ENCODE results near the gene CD63. TPM values are rescaled to one million over a fixed set of nuclear protein-coding genes. Genes with fewer than 3 reads are reported as not detected.

The CD63 gene
- total and polyA plus RNA-seq, 5 experiments from 2014 or later = 41.0 to 412 (median 119) TPM

- DNase-seq (no peak), ATAC-seq (no peak)
- Mint-ChIP-seq H3K4me1 (peaks cover 29 to 45% (median 34%) of the 10 kb centered on the region in 4 donors), H3K4me3 (no peak overlapping the region), H3K9me3 (no peaks in the 10 kb centered on the region), H3K27me3 (no peaks in the 10 kb centered on the region), H3K27ac (peak overlapping the region in 9 of 10 donors; percentile 68 to 86 (median 82)), H3K36me3 (peaks cover 0 to 21% (median 0%) of the 10 kb centered on the region in 3 donors)
- POLR2A ChIA-PET = interaction anchor here (0.6 to 1.2 kb wide), 5 partner anchors 8 to 472 kb away, joined by 3 to 7 read pairs (median 4); no protein-coding TSS in a partner anchor
Observed at GRCh38 chr12:55746913-55747231, 18.1 kb upstream of the CD63 start.

- Mint-ChIP-seq H3K36me3 (peaks cover 0 to 18% (median 0%) of the 10 kb centered on the region in 3 donors), H3K27me3 (no peaks in the 10 kb centered on the region), H3K4me1 (peaks cover 29 to 45% (median 34%) of the 10 kb centered on the region in 4 donors), H3K4me3 (peak overlapping the region; percentile 6 to 84 (median 64)), H3K27ac (peak overlapping the region; percentile 71 to 87 (median 82)), H3K9me3 (no peaks in the 10 kb centered on the region)
- DNase-seq (no peak), ATAC-seq (no peak)
- POLR2A ChIA-PET = interaction anchor here (0.6 to 1.2 kb wide), 6 partner anchors 8 to 473 kb away, joined by 3 to 7 read pairs (median 4); no protein-coding TSS in a partner anchor
Observed at GRCh38 chr12:55746174-55746912, 17.5 kb upstream of the CD63 start.

GRCh38 chr12:55745361-55746173 lies 16.8 kb upstream of the CD63 start:
- no peaks in the 10 kb centered on the region for H3K27me3 Mint-ChIP-seq
- ATAC-seq (no peak), DNase-seq (no peak)
- H3K4me1 Mint-ChIP-seq = peaks cover 29 to 45% (median 32%) of the 10 kb centered on the region in 4 donors
- H3K4me3 Mint-ChIP-seq = peak overlapping the region; percentile 6 to 95 (median 90)
- POLR2A ChIA-PET = interaction anchor here (0.6 to 1.7 kb wide), 3 partner anchors 84 to 444 kb away, joined by 3 to 11 read pairs (median 3); partner anchors contain the start of genes DNAJC14 and SMARCC2
- H3K9me3 Mint-ChIP-seq = no peaks in the 10 kb centered on the region
- H3K27ac Mint-ChIP-seq = peak overlapping the region; percentile 77 to 95 (median 86)
- H3K36me3 Mint-ChIP-seq = peaks cover 0 to 13% (median 0%) of the 10 kb centered on the region in 3 donors

GRCh38 chr12:55744340-55745030 lies 15.7 kb upstream of the CD63 start:
- Mint-ChIP-seq H3K27me3 (no peaks in the 10 kb centered on the region), H3K9me3 (no peaks in the 10 kb centered on the region), H3K36me3 (peaks cover 0 to 5% (median 0%) of the 10 kb centered on the region in 3 donors), H3K4me1 (peaks cover 26 to 45% (median 31%) of the 10 kb centered on the region in 4 donors), H3K27ac (peak overlapping the region; percentile 49 to 95 (median 88)), H3K4me3 (peak overlapping the region; percentile 86 to 95 (median 90))
- POLR2A ChIA-PET = interaction anchor here (0.6 to 2.8 kb wide), 17 partner anchors 10 to 884 kb away, joined by 3 to 19 read pairs (median 4); partner anchors contain the start of genes BLOC1S1, CD63, DGKA and DNAJC14
- ATAC-seq (no peak), DNase-seq (no peak)

GRCh38 chr12:55743406-55744339 lies 14.9 kb upstream of the CD63 start:
- no peaks in the 10 kb centered on the region for H3K27me3 Mint-ChIP-seq
- H3K9me3 Mint-ChIP-seq = no peaks in the 10 kb centered on the region
- ATAC-seq = peak; percentile 60 to 61
- H3K4me3 Mint-ChIP-seq = peak overlapping the region; percentile 86 to 95 (median 90)
- H3K27ac Mint-ChIP-seq = peak overlapping the region; percentile 49 to 95 (median 88)
- no peaks in the 10 kb centered on the region for H3K36me3 Mint-ChIP-seq
- POLR2A ChIA-PET = interaction anchor here (0.6 to 2.8 kb wide), 24 partner anchors 10 to 885 kb away, joined by 3 to 19 read pairs (median 4); partner anchors contain the start of genes BLOC1S1, CD63, DGKA and DNAJC14
- H3K4me1 Mint-ChIP-seq = peaks cover 29 to 45% (median 32%) of the 10 kb centered on the region in 4 donors
- DNase-seq = peak in 7 of 10 donors; percentile 14 to 51 (median 36)

- ATAC-seq (peak; percentile 62 to 66), DNase-seq (peak; percentile 46 to 84 (median 56))
- Mint-ChIP-seq H3K9me3 (no peaks in the 10 kb centered on the region), H3K4me1 (peaks cover 29 to 50% (median 37%) of the 10 kb centered on the region in 4 donors), H3K27me3 (no peaks in the 10 kb centered on the region), H3K36me3 (no peaks in the 10 kb centered on the region), H3K4me3 (peak within 1 kb of the TSS; percentile 86 to 95 (median 90)), H3K27ac (peak within 1 kb of the TSS; percentile 70 to 92 (median 85))
- POLR2A ChIA-PET = interaction anchor here (0.6 to 2.8 kb wide), 17 partner anchors 9 to 885 kb away, joined by 3 to 19 read pairs (median 4); partner anchors contain the start of genes BLOC1S1, CD63, DGKA and ORMDL2
Observed at GRCh38 chr12:55742719-55743405, 14.1 kb upstream of the CD63 start, which contains the start of gene GDF11. Gene GDF11, plus strand, starts transcription at chr12:55743122. Its CDS starts 195 bp downstream, at chr12:55743317.

GRCh38 chr12:55741931-55742680 lies 13.3 kb upstream of the CD63 start:
- Mint-ChIP-seq H3K4me1 (peaks cover 29 to 50% (median 45%) of the 10 kb centered on the region in 4 donors), H3K27ac (peak overlapping the region; percentile 70 to 92 (median 78)), H3K4me3 (peak overlapping the region; percentile 75 to 93 (median 83)), H3K9me3 (no peaks in the 10 kb centered on the region), H3K36me3 (no peaks in the 10 kb centered on the region), H3K27me3 (no peaks in the 10 kb centered on the region)
- POLR2A ChIA-PET = interaction anchor here (0.7 to 2.8 kb wide), 10 partner anchors 10 to 197 kb away, joined by 3 to 19 read pairs (median 4); partner anchors contain the start of genes BLOC1S1, CD63 and SARNP
- ATAC-seq (no peak), DNase-seq (no peak)

GRCh38 chr12:55739025-55739378 lies 10.2 kb upstream of the CD63 start:
- no peak for ATAC-seq
- POLR2A ChIA-PET = interaction anchor here (0.6 to 4.7 kb wide), 21 partner anchors 8 to 483 kb away, joined by 3 to 60 read pairs (median 5); partner anchors contain the start of genes BLOC1S1, CD63, DGKA and DNAJC14
- no peaks in the 10 kb centered on the region for H3K36me3 Mint-ChIP-seq
- H3K27me3 Mint-ChIP-seq = no peaks in the 10 kb centered on the region
- no peaks in the 10 kb centered on the region for H3K9me3 Mint-ChIP-seq
- peak overlapping the region in 7 of 10 donors; percentile 88 to 95 (median 93) for H3K4me3 Mint-ChIP-seq
- peaks cover 16 to 33% (median 29%) of the 10 kb centered on the region in 4 donors for H3K4me1 Mint-ChIP-seq
- no peak for DNase-seq
- peak overlapping the region in 7 of 10 donors; percentile 80 to 98 (median 96) for H3K27ac Mint-ChIP-seq

GRCh38 chr12:55738123-55739024 lies 9.6 kb upstream of the CD63 start:
- Mint-ChIP-seq H3K4me1 (peaks cover 16 to 32% (median 26%) of the 10 kb centered on the region in 4 donors), H3K4me3 (peak overlapping the region; percentile 82 to 95 (median 93)), H3K27me3 (no peaks in the 10 kb centered on the region)

More at GRCh38 chr12:55738123-55739024, 9.6 kb upstream of the CD63 start:
- POLR2A ChIA-PET = interaction anchor here (0.6 to 4.7 kb wide), 25 partner anchors 8 to 797 kb away, joined by 3 to 60 read pairs (median 5); partner anchors contain the start of genes BLOC1S1, CD63, DGKA and DNAJC14
- Mint-ChIP-seq H3K27ac (peak overlapping the region; percentile 77 to 98 (median 95)), H3K9me3 (no peaks in the 10 kb centered on the region), H3K36me3 (no peaks in the 10 kb centered on the region)
- DNase-seq (peak; percentile 48 to 91 (median 80)), ATAC-seq (peak; percentile 65 to 80)
